Activated naive CD4-positive, alpha-beta T cell treated with anti-CD3 and anti-CD28 coated beads, Interleukin-2, amount 50 U/mL, for 24 hours (primary cell): ENCODE data around the gene SLC39A5.
"Not testable (repeated sequence)": the region's sequence is repeated elsewhere in the genome, so short reads cannot be mapped to it uniquely, and the experiment has no call there.

Experiments used
- H3K27ac Mint-ChIP-seq: one replicate; pipeline ENCODE4 v1.8.0; 2021; ENCODE audit warnings: mild to moderate bottlenecking, mixed read lengths
- H3K27me3 Mint-ChIP-seq: one replicate; pipeline ENCODE4 v1.8.0; 2021; ENCODE audit warnings: mixed read lengths
- H3K36me3 Mint-ChIP-seq: one replicate; pipeline ENCODE4 v1.8.0; 2021; ENCODE audit warnings: mixed read lengths
- H3K4me1 Mint-ChIP-seq: one replicate; pipeline ENCODE4 v1.8.0; 2021; ENCODE audit warnings: mixed read lengths
- H3K4me3 Mint-ChIP-seq: one replicate; pipeline ENCODE4 v1.8.0; 2021; ENCODE audit warnings: mild to moderate bottlenecking, mixed read lengths
- H3K9me3 Mint-ChIP-seq: one replicate; pipeline ENCODE4 v1.8.0; 2021; ENCODE audit warnings: mixed read lengths

Gene SLC39A5

GRCh38 chr12:56253091-56253490, 23.2 kb downstream of the SLC39A5 start:
- Mint-ChIP-seq H3K9me3 (no peaks in the 10 kb centered on the region), H3K4me1 (peaks cover 16% of the 10 kb centered on the region), H3K36me3 (peaks cover 7% of the 10 kb centered on the region), H3K27me3 (no peaks in the 10 kb centered on the region), H3K4me3 (no peak overlapping the region), H3K27ac (no peak overlapping the region)

GRCh38 chr12:56255671-56256070, 25.8 kb downstream of the SLC39A5 start:
- Mint-ChIP-seq H3K27ac (no peak overlapping the region), H3K36me3 (peaks cover 7% of the 10 kb centered on the region), H3K4me1 (peaks cover 23% of the 10 kb centered on the region), H3K27me3 (no peaks in the 10 kb centered on the region), H3K4me3 (no peak overlapping the region), H3K9me3 (no peaks in the 10 kb centered on the region)

- peak overlapping the region; percentile 57 for H3K27ac Mint-ChIP-seq
- peaks cover 7% of the 10 kb centered on the region for H3K36me3 Mint-ChIP-seq
- H3K27me3 Mint-ChIP-seq, result no peaks in the 10 kb centered on the region
- H3K4me3 Mint-ChIP-seq, result peak overlapping the region; percentile 85
- no peaks in the 10 kb centered on the region for H3K9me3 Mint-ChIP-seq
- peaks cover 23% of the 10 kb centered on the region for H3K4me1 Mint-ChIP-seq
Measured at GRCh38 chr12:56256326-56256960, 26.6 kb downstream of the SLC39A5 start.

- Mint-ChIP-seq H3K9me3 (no peaks in the 10 kb centered on the region), H3K27ac (peak overlapping the region; percentile 57), H3K36me3 (peaks cover 5% of the 10 kb centered on the region), H3K4me3 (peak overlapping the region; percentile 85), H3K4me1 (peaks cover 23% of the 10 kb centered on the region), H3K27me3 (no peaks in the 10 kb centered on the region)
Measured at GRCh38 chr12:56257071-56257470, 27.2 kb downstream of the SLC39A5 start.

DNA sequence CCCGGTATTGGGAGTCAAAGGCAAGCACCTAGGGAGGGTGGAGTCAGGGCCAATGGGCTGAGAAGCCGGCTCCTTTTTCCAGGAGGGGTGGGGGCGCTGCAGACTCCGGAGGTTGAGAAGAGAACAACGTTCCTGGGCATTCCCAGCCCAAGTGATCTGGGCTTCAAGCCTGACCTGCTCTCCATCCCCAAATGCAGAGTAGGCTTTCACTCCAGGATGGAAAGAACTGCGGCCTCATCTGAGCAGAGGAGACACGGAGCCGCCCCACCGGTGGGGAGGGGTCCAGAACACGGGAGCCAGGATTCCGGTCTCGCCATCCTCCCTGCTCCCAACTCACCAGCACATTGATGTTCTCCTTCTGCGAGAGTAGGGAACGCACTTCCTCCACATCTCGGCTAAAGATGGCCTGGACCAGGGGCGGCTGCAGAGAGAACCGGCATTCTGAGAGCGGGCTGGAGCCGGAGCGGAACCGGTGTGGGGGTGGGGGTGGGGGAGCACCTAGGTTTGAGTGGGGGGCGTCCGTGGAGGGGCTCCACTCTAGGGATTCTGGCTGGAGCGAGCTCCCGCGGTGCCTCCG, 27.7 kb downstream of the SLC39A5 start:
- Mint-ChIP-seq H3K36me3 (peaks cover 3% of the 10 kb centered on the region), H3K27ac (no peak overlapping the region), H3K9me3 (no peaks in the 10 kb centered on the region), H3K27me3 (no peaks in the 10 kb centered on the region), H3K4me1 (peaks cover 23% of the 10 kb centered on the region), H3K4me3 (peak overlapping the region; percentile 85)

DNA sequence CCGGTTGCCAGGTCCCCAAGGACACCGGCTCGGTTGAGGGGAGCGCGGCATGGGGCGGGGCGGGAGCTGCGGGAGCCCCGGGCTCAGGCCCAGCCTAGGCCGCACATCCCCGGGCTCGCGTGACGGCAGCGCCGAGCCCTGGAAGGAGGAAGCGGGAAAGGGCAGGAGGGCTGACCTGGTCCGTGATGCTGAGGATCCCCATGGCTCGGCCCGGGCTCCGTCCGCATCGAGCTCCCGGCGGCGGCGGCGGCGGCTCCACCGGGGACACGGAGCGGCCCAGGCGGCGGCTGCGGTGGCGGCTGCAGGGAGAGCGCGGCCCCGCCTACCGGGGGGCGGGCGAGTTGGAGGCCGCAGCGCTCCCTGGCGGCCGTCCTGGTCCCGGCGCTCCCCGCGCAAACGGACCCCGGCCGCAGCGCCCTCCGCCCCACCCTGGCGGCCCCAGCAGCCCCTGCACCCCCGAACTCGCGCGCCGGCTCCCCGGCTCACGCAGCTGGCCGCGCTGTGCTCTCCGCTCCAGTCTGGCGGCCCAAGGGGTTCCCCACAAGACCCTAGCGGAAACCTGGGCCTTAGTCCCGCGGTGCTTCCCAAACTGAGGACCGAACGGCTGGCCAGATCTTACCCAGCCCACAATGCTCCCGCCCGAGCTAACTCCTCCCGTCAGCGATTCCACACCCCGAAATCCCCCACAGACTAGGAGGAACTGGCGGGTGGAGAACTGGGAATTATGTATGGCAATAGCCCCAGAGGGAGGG, 28.4 kb downstream of the SLC39A5 start, which contains the start of gene ANKRD52:
TSS of gene ANKRD52 (minus strand) at position 317 of the 752 bp plus-strand sequence. CDS start at position 202, 115 bp downstream.
- Mint-ChIP-seq H3K36me3 (peaks cover 3% of the 10 kb centered on the region), H3K9me3 (no peaks in the 10 kb centered on the region), H3K4me1 (peaks cover 23% of the 10 kb centered on the region), H3K4me3 (peak within 1 kb of the TSS; percentile 94), H3K27me3 (no peaks in the 10 kb centered on the region), H3K27ac (peak within 1 kb of the TSS; percentile 90)

GRCh38 chr12:56258820-56259183, 29.0 kb downstream of the SLC39A5 start:
- Mint-ChIP-seq H3K4me1 (peaks cover 23% of the 10 kb centered on the region), H3K9me3 (no peaks in the 10 kb centered on the region), H3K27me3 (no peaks in the 10 kb centered on the region), H3K36me3 (peaks cover 3% of the 10 kb centered on the region), H3K4me3 (peak overlapping the region; percentile 94), H3K27ac (peak overlapping the region; percentile 90)

- Mint-ChIP-seq H3K4me1 (peaks cover 21% of the 10 kb centered on the region), H3K9me3 (no peaks in the 10 kb centered on the region), H3K27ac (no peak overlapping the region), H3K4me3 (peak overlapping the region; percentile 23), H3K27me3 (no peaks in the 10 kb centered on the region), H3K36me3 (no peaks in the 10 kb centered on the region)
Measured at GRCh38 chr12:56260380-56260779, 30.5 kb downstream of the SLC39A5 start.

GRCh38 chr12:56260921-56261320, 31.1 kb downstream of the SLC39A5 start:
- H3K27ac Mint-ChIP-seq, result no peak overlapping the region
- no peaks in the 10 kb centered on the region for H3K36me3 Mint-ChIP-seq
- peaks cover 24% of the 10 kb centered on the region for H3K4me1 Mint-ChIP-seq
- H3K9me3 Mint-ChIP-seq, result no peaks in the 10 kb centered on the region
- H3K4me3 Mint-ChIP-seq, result no peak overlapping the region
- no peaks in the 10 kb centered on the region for H3K27me3 Mint-ChIP-seq

- Mint-ChIP-seq H3K27me3 (no peaks in the 10 kb centered on the region), H3K27ac (peak overlapping the region; percentile 43), H3K4me3 (no peak overlapping the region), H3K9me3 (no peaks in the 10 kb centered on the region), H3K36me3 (no peaks in the 10 kb centered on the region), H3K4me1 (peaks cover 22% of the 10 kb centered on the region)
Measured at GRCh38 chr12:56261503-56262232, 31.8 kb downstream of the SLC39A5 start.

GRCh38 chr12:56262955-56263354, 33.1 kb downstream of the SLC39A5 start:
- not testable (repeated sequence) for H3K36me3 Mint-ChIP-seq, H3K9me3 Mint-ChIP-seq

GRCh38 chr12:56266068-56266692, 36.3 kb downstream of the SLC39A5 start:
- Mint-ChIP-seq H3K27ac (peak overlapping the region; percentile 83), H3K4me3 (peak overlapping the region; percentile 93), H3K4me1 (peaks cover 22% of the 10 kb centered on the region)
- H3K9me3 Mint-ChIP-seq, H3K27me3 Mint-ChIP-seq, H3K36me3 Mint-ChIP-seq: not testable (repeated sequence)

More at GRCh38 chr12:56262955-56263354, 33.1 kb downstream of the SLC39A5 start:
- peaks cover 27% of the 10 kb centered on the region for H3K4me1 Mint-ChIP-seq
- not testable (repeated sequence) for H3K27me3 Mint-ChIP-seq, H3K27ac Mint-ChIP-seq, H3K4me3 Mint-ChIP-seq

GRCh38 chr12:56266693-56267442, 37.0 kb downstream of the SLC39A5 start, which contains the start of gene COQ10A:
TSS of gene COQ10A (plus strand) at chr12:56266942. CDS start at chr12:56267119, 177 bp downstream.
- peaks cover 3% of the 10 kb centered on the region for H3K36me3 Mint-ChIP-seq
- H3K27me3 Mint-ChIP-seq, result no peaks in the 10 kb centered on the region
- peak within 1 kb of the TSS; percentile 93 for H3K4me3 Mint-ChIP-seq
- H3K4me1 Mint-ChIP-seq, result peaks cover 22% of the 10 kb centered on the region
- H3K9me3 Mint-ChIP-seq, result no peaks in the 10 kb centered on the region
- peak within 1 kb of the TSS; percentile 83 for H3K27ac Mint-ChIP-seq

DNA sequence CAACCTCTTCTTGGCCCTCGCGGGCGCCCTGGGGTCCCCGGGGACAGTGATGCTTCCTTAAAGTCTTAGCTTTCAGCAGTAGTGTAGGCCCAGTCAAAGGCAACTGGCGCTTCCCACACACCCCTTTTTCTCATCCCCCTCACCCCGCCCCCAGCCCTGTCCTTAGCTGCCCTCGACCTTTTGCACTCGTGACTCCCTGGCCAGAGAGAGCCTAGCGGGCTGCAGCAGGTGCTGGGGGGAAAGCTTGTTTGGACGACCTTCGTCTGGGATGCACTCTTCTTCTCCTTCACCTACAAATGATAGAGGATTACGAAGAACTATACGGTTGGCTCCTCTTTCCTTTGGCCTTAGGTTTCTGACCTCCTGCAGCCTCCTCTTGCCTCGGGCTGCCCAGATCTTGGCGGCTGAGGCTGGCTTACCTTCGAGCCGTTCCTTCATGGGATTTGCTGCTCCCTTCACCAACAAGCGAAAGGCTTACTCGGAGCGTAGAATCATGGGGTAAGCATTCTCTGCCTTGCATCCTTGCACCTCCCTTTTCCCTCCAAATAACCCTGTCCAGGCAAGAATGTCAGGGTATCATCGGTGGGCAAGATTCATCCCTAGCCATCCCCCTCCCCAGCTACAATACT, 37.7 kb downstream of the SLC39A5 start:
- H3K36me3 Mint-ChIP-seq, result peaks cover 3% of the 10 kb centered on the region
- H3K4me3 Mint-ChIP-seq, result peak overlapping the region; percentile 93
- H3K27ac Mint-ChIP-seq, result peak overlapping the region; percentile 74
- peaks cover 22% of the 10 kb centered on the region for H3K4me1 Mint-ChIP-seq
- no peaks in the 10 kb centered on the region for H3K27me3 Mint-ChIP-seq
- H3K9me3 Mint-ChIP-seq, result no peaks in the 10 kb centered on the region
